SU-DHL-6 (cell line): ENCODE data around the gene GPRC5B.

Source experiments
- H2AFZ ChIP-seq: fragments of 200-600 bp; sonication (generic); 2 replicates; pipeline ENCODE4 v1.6.1; 2014; ENCODE audit warnings: low read depth, mild to moderate bottlenecking, moderate library complexity, mixed read lengths, antibody characterized with exemption, low read length; ENCODE audit not compliant: severe bottlenecking
- H3F3A ChIP-seq: fragments of 200-600 bp; shearing (Covaris generic); 2 replicates; pipeline ENCODE4 v1.6.0; 2016; ENCODE audit warnings: antibody characterized with exemption, mild to moderate bottlenecking; ENCODE audit not compliant: insufficient read depth
- H3K27ac ChIP-seq: fragments of 200-600 bp; sonication (generic); 2 replicates; pipeline ENCODE4 v1.5.1; 2016; ENCODE audit warnings: low read depth, mild to moderate bottlenecking, low read length, moderate library complexity, mixed read lengths
- H3K27me3 ChIP-seq: fragments of 200-600 bp; sonication (generic), shearing (Covaris generic); 2 replicates; pipeline ENCODE4 v1.6.0; 2014; ENCODE audit warnings: mild to moderate bottlenecking, low read length
- H3K36me3 ChIP-seq: fragments of 200-600 bp; sonication (generic); 2 replicates; pipeline ENCODE4 v1.6.1; 2014; ENCODE audit warnings: mild to moderate bottlenecking, low read length, mixed read lengths
- H3K4me2 ChIP-seq: fragments of 300-600, 200-600 bp; shearing (Covaris generic), sonication (generic); 2 replicates; pipeline ENCODE4 v1.6.0; 2014; ENCODE audit warnings: low read length, low read depth, mild to moderate bottlenecking; ENCODE audit not compliant: poor library complexity, severe bottlenecking
- H3K4me3 ChIP-seq: fragments of 200-600 bp; sonication (generic); 2 replicates; pipeline ENCODE4 v1.5.1; 2014; ENCODE audit warnings: antibody characterized with exemption, low read length, mild to moderate bottlenecking, mixed read lengths; ENCODE audit not compliant: insufficient read depth, poor library complexity, severe bottlenecking
- H3K79me2 ChIP-seq: fragments of 200-600 bp; sonication (generic); 2 replicates; pipeline ENCODE4 v1.6.1; 2014; ENCODE audit warnings: mild to moderate bottlenecking, low read length, moderate library complexity; ENCODE audit not compliant: insufficient read depth
- H3K9ac ChIP-seq: fragments of 200-600 bp; sonication (generic); 2 replicates; pipeline ENCODE4 v1.7.0; 2014; ENCODE audit warnings: mild to moderate bottlenecking, low read length
- H3K9me2 ChIP-seq: fragments of 200-600 bp; sonication (generic); replicated peaks from 2 replicates; pipeline ENCODE4 v1.6.1; 2014; ENCODE audit warnings: low read length; ENCODE audit not compliant: insufficient read depth
- H3K9me3 ChIP-seq: fragments of 200-600 bp; sonication (generic); 2 replicates; pipeline ENCODE4 v1.6.1; 2014; ENCODE audit warnings: low read length, mixed read lengths; ENCODE audit not compliant: insufficient read depth
- H4K20me1 ChIP-seq: fragments of 200-600 bp; sonication (generic); 2 replicates; pipeline ENCODE4 v1.6.1; 2014; ENCODE audit warnings: low read depth, mild to moderate bottlenecking, antibody characterized with exemption, low read length, moderate library complexity, mixed read lengths
- CTCF ChIP-seq: fragments of 200-600 bp; sonication (generic); IDR thresholded peaks from one replicate; pipeline ENCODE4 v1.5.1; 2017; ENCODE audit warnings: antibody characterized with exemption, mild to moderate bottlenecking, low read length, moderate library complexity; ENCODE audit not compliant: insufficient read depth, poor library complexity, severe bottlenecking
- EZH2phosphoT487 ChIP-seq: fragments of 200-600 bp; sonication (generic), shearing (Covaris generic); conservative IDR thresholded peaks from 2 replicates; pipeline ENCODE4 v1.6.1; 2018; ENCODE audit warnings: mild to moderate bottlenecking, antibody characterized with exemption, low read length, moderate library complexity, mixed read lengths

GPRC5B gene

GRCh38 chr16:19812986-19813385, 71.7 kb downstream of the GPRC5B start:
- Histone ChIP-seq H4K20me1 (no peaks in the 10 kb centered on the region), H3F3A (no peaks in the 10 kb centered on the region), H3K4me2 (no peak overlapping the region), H3K27ac (no peak overlapping the region), H3K9me2 (no peaks in the 10 kb centered on the region), H3K79me2 (no peaks in the 10 kb centered on the region), H3K9ac (no peak overlapping the region), H3K36me3 (no peaks in the 10 kb centered on the region), H3K9me3 (no peaks in the 10 kb centered on the region), H3K4me3 (no peak overlapping the region), H3K27me3 (no peaks in the 10 kb centered on the region; the same call in 1 of the 2 replicates), H2AFZ (no peak overlapping the region)
- TF ChIP-seq CTCF (no peak), EZH2phosphoT487 (no peak)

GRCh38 chr16:19810817-19811731, 73.6 kb downstream of the GPRC5B start:
- TF ChIP-seq EZH2phosphoT487 (no peak), CTCF (no peak)
- H3K36me3 ChIP-seq = no peaks in the 10 kb centered on the region
- no peaks in the 10 kb centered on the region for H3K9me2 ChIP-seq
- H2AFZ ChIP-seq = no peak overlapping the region
- no peak overlapping the region for H3K9ac ChIP-seq
- no peaks in the 10 kb centered on the region for H3F3A ChIP-seq
- H3K27me3 ChIP-seq = no peaks in the 10 kb centered on the region; the same call in 1 of the 2 replicates
- H3K9me3 ChIP-seq = peaks cover 4% of the 10 kb centered on the region; the same call in 1 of the 2 replicates
- H3K4me3 ChIP-seq = no peak overlapping the region
- no peaks in the 10 kb centered on the region for H4K20me1 ChIP-seq
- H3K79me2 ChIP-seq = no peaks in the 10 kb centered on the region
- H3K27ac ChIP-seq = no peak overlapping the region
- H3K4me2 ChIP-seq = no peak overlapping the region

GRCh38 chr16:19809693-19810092, 75.0 kb downstream of the GPRC5B start:
- H3K4me2 ChIP-seq = no peak overlapping the region
- no peaks in the 10 kb centered on the region for H3K9me2 ChIP-seq
- no peak overlapping the region for H2AFZ ChIP-seq
- H3K9ac ChIP-seq = no peak overlapping the region
- H3K27ac ChIP-seq = no peak overlapping the region
- no peaks in the 10 kb centered on the region for H4K20me1 ChIP-seq
- H3K9me3 ChIP-seq = peaks cover 13% of the 10 kb centered on the region; the same call in 1 of the 2 replicates
- no peaks in the 10 kb centered on the region for H3F3A ChIP-seq
- no peak for TF ChIP-seq CTCF
- TF ChIP-seq EZH2phosphoT487 = no peak
- no peaks in the 10 kb centered on the region for H3K36me3 ChIP-seq
- H3K4me3 ChIP-seq = no peak overlapping the region
- no peaks in the 10 kb centered on the region for H3K79me2 ChIP-seq
- H3K27me3 ChIP-seq = no peaks in the 10 kb centered on the region; the same call in 1 of the 2 replicates
